ENCODE results near the gene ICAM3.
"Not testable (repeated sequence)": the region's sequence is repeated elsewhere in the genome, so short reads cannot be mapped to it uniquely, and the experiment has no call there.

ICAM3 gene

GRCh38 chr19:10339380-10339960 lies at the start of gene ICAM3:
TSS of gene ICAM3 (minus strand) at chr19:10339624. CDS start at chr19:10339614, 10 bp downstream.
- peak; percentile 38 to 43 for DNase-seq (ENCODE audit: low read depth in 2 of 2)

GRCh38 chr19:10388957-10389356 lies 49.5 kb upstream of the ICAM3 start:
- peak; percentile 74 to 75 for DNase-seq (ENCODE audit: low read depth in 2 of 2)

- no peak for DNase-seq (ENCODE audit: low read depth in 2 of 2)
Measured at GRCh38 chr19:10384580-10384979, 45.2 kb upstream of the ICAM3 start.

- not testable (repeated sequence) for DNase-seq (ENCODE audit: low read depth in 2 of 2)
Measured at GRCh38 chr19:10383223-10383499, 43.7 kb upstream of the ICAM3 start.

DNA sequence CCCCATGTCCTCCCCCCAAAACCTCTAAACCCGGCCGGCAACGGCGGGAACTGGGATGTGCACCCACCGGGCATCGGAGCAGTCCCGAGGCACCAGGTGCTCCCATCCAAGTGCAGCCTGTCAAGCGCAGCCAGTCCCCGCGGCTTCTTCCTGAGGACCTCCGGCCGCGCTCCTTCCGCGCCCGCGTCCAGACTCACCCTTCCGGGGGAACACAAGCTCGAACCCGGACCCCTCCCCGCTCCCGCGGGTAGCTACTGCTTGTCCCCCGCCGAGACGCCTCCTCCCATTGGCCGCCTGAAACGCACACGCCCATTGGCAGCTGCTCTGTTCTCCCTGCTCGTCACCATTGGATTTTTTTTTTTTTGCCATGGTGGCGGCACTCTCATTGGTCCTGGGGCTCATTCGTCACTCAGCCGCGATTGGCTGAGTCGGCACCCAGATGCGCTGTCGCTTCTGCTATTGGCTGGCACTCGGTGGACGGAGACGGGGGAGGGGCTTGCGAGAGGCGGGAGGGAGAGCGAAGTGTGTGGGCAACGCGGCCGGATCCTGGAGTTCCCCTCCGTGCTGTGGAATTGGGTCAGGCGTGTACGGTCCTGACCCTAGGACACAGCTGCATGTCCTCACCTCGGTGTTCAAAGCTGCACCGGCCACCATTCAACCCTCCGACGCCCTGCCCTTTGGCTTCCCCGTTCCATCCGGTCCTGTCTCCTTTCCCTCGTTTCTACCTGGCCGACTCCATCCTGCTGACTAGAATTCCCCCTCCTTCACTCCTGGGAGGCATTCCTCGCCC lies 41.1 kb upstream of the ICAM3 start, which contains the start of gene TYK2:
Gene TYK2 (minus strand): TSS at position 260 of the 790 bp plus-strand sequence. CDS start 2,166 bp downstream, outside the sequence.
- peak; percentile 90 for DNase-seq (ENCODE audit: low read depth in 2 of 2)

- no peak for DNase-seq (ENCODE audit: low read depth in 2 of 2)
Measured at GRCh38 chr19:10379880-10380312, 40.5 kb upstream of the ICAM3 start.

DNA sequence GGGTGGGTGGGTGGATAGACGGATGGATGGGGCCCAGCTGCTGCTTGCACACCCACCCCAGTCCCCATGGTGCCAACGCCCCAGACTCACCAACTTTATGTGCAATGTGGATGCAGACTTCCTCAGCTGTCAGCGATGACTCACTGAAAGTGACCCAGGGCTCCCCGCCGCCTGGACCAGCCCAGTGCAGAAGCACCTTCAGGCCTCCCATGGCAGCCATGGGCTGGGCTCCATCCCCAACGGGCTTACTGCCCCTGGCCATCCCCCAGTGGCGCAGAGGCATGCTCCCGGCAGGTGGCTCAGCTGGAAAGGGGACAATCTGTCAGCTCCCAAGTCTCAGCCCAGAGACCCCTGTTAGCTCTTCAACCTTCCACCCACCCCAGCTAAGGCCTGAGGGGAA lies 38.7 kb upstream of the ICAM3 start:
- no peak for DNase-seq (ENCODE audit: low read depth in 2 of 2)

GRCh38 chr19:10377140-10377640 lies 37.8 kb upstream of the ICAM3 start:
- not testable (repeated sequence) for DNase-seq (ENCODE audit: low read depth in 2 of 2)

DNA sequence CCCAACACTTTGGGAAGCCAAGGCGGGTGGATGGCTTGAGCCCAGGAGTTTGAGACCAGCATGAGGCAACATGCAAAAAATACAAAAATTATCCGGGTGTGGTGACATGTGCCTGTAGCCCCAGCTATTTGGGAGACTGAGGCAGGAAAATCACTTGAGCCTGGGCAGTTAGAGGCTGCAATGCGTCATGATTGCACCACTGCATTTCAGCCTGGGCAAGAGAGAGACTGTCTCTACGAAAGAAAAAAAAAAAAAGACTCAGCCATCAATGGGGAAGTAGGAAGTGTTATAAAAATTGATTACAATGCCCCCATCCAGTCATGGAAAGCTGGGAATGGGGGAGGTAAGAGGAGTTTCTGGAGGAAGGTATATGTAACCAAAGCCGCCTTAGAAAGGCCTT lies 35.5 kb upstream of the ICAM3 start:
- DNase-seq (ENCODE audit: low read depth in 2 of 2): no peak

GRCh38 chr19:10372690-10373089 lies 33.3 kb upstream of the ICAM3 start:
- DNase-seq (ENCODE audit: low read depth in 2 of 2): no peak

DNA sequence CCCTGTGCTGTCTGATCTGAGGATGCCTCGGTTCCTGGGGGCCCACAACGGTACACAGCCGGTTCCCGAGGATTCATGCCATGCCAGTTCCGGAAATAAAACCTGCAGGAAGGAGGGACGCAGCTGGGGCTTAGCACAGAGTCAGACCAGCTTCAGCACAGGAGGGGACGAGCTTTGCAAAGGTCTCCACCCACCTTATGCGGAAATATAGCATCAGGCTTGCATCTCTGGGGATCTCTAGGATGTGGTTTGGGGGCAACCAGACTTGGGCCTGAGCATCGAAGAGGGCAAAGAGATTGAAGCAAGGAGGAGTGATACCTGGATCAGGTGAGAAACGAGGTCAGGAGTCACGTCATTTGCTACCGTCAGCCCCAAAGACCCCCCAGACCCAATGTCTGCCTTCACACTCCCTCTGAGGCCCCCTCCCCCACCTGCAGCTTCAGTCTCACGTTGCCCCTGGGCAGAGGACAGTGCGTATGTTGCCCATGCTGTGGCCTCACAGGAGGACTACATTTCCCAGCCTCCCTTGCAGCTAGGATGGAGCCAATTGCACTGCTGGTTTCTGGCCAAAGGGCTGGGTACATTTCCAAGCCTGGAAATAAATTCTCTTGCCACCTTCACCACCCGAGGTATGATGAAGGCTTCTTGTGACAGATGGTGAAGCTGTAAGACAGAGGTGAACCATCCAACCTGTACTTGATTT lies 28.8 kb upstream of the ICAM3 start:
- no peak for DNase-seq (ENCODE audit: low read depth in 2 of 2)

DNA sequence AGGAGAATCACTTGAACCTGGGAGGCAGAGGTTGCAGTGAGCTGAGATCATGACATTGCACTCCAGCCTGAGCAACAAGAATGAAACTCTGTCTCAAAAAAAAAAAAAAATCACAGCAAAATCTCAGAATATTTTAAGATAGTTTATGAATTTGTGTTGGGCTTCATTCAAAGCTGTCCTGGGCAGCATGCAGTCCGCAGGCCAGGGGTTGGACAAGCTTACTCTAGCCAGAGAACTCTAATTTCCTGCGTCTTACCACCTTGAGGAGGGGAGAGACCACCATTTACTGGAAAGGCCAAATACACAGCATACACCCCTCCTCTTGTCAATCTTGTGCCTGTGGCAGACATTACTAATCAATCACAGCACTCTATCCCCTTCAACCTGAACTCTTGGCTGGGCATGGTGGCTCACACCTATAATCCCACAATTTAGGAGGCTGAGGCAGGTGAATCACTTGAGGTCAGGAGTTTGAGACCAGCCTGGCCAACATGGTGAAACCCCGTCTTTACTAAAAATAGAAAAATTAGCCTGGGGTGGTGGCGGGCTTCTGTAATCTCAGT lies 27.6 kb upstream of the ICAM3 start:
- DNase-seq (ENCODE audit: low read depth in 2 of 2): not testable (repeated sequence)

- DNase-seq (ENCODE audit: low read depth in 2 of 2): no peak
Measured at GRCh38 chr19:10365518-10365917, 26.1 kb upstream of the ICAM3 start.

DNA sequence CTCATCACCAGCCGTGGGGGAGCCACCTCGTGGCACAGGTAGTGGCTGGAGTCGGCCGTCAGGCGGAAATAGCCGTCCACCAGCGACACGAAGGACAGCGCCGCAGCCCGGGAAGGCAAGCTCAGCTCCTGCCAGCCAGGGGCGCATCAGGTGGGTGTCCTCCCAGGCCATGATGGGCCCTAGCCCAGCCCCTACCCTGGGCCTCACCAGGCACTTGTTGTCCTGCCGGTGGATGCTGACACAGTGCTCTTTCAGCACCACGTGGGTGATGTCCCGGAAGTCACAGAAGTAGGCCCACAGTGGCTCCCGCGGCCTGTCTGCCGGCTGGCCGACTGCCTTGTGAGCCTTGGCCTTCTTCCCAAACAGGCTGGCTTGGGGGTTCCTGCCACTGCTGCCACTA lies 25.2 kb upstream of the ICAM3 start:
- no peak for DNase-seq (ENCODE audit: low read depth in 2 of 2)

GRCh38 chr19:10363789-10364281 lies 24.4 kb upstream of the ICAM3 start:
- no peak for DNase-seq (ENCODE audit: low read depth in 2 of 2)

DNA sequence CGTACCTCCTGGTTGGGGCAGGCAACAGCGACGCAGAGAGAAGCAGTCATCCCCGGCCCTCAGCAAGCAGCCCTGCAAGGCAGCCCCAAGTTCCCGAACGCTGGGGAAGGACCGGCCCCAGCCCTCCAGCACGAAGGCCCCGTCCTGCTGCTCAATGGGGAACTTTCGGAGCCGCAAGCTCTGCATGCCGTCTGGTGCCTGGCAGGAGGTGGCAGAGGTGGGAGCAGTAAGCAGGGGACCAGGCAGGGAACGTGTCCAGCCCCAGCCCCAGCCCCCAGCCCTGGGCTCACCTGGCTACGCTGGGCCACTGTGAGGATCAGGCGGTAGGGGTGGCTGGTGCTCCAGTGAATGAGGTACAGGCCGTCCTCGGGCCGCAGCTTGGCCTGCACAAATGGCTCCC lies 22.8 kb upstream of the ICAM3 start:
- no peak for DNase-seq (ENCODE audit: low read depth in 2 of 2)

- DNase-seq (ENCODE audit: low read depth in 2 of 2): no peak
Measured at GRCh38 chr19:10361569-10362011, 22.2 kb upstream of the ICAM3 start.

GRCh38 chr19:10356431-10356830 lies 17.0 kb upstream of the ICAM3 start:
- no peak for DNase-seq (ENCODE audit: low read depth in 2 of 2)

- peak in 1 of 2 donors; percentile 12 for DNase-seq (ENCODE audit: low read depth in 2 of 2)
Measured at GRCh38 chr19:10353793-10354391, 14.5 kb upstream of the ICAM3 start.

DNA sequence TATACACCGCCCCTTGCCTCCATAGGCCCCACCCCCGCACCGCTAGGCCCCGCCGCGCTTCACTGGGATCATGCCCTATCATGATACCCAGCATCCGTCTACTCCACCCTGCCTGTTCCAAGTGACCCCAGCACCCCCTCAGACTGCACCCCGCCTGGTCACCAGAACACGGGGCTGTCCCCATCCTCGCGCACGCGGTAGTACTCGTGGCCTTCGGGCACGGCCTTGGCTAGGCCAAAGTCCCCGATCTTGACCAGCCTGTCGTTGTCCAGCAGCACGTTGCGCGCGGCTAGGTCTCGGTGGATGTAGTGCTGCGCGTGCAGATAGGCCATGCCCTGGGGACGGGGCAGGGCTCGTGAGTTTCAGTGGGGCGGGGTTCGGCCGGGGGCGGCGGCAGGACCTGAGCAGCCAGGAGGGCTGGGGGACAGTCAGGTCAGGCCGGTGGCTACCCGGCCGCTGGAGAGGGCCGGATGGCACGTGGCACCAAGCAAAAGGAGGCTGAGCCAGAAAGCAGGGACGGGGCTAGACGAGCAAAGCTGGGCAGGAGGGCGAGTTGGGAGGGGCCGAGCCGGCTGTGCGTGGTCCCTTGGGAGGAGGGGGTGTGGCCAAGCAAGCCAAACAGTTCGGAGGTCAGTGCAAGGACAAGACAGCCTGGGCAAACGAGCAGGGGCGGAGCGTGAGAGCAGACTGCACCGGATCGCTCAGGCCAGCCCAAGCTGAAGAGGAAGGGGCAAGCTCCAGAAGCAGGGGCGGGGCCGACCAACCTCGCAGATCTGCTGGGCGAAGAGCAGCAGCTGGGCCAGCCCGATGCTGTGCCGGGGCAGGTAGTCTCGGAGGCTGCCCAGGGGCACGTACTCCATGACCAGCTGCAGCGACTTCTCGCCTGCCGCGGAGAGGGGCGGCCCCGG lies 13.6 kb upstream of the ICAM3 start:
- no peak for DNase-seq (ENCODE audit: low read depth in 2 of 2)

DNA sequence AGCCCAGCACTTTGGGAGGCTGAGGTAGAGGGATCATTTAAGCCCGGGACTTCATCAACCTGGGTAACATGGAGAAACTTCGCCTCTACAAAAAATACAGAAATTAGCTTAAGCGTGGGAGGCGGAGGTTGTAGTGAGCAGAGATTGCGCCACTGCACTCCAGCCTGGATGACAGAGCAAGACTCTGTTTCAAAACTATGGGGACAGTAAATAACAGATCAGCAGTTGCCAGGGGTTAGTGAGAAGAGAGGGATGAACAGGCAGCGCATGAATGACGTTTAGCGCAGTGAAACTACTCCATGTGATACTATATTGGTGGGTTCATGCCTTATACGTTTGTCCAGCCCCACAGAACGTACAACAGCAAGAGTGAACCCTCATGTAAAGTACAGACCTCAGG lies 7.1 kb upstream of the ICAM3 start:
- DNase-seq (ENCODE audit: low read depth in 2 of 2): no peak
